ENCODE data around the gene ACBD4. TPM values are rescaled to one million over a fixed set of nuclear protein-coding genes. Genes with fewer than 3 reads are reported as not detected.

ACBD4 gene
- total RNA-seq, result 16.3 TPM
- long read RNA-seq, transcript ACBD4-201 (10 exons, 1,806 nt), result major isoform, 5 of 25 reads
- long read RNA-seq, transcript ACBD4-207 (10 exons, 1,579 nt), result major isoform, 5 of 25 reads
- long read RNA-seq, partial matches to known transcripts, result 2 of 25 reads
- long read RNA-seq, other reads (novel, unspliced or antisense), result 12 of 25 reads

DNA sequence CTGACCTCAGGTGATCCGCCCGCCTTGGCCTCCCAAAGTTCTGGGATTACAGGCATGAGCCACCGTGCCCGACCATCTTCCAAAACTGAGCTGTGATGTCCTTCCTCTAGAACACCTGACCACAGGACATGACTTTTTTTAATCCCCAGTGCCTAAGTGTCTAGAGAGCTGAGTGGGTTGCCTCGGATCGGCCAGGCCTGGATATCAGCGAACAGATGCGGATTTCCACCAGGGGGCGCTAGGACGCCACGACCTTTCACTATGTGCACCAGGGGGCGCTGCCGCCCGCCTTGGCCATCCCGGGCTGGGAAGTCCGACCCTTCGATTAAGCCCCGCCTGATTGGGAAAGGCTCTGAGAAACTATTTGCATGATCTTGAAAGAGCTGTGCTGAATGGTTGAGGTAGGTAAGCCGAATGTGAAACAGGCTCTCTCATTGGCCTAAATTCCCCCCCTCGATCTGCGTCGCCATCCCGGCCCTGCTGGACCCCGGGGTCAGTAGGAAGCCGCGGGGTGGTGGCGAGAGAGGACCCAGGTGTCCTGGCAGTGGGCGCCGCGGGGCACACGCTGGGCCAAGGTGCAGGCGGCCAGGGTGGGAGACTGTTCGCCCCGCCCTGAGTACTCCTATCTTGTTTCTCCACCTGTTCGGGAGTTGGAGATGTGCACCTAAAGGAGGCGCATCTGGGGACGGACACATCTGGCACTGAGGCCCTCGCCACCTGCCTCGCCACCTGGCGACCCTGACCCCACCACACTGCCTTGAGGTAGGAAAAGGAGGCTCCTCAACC, at the start of gene ACBD4:
Gene ACBD4, plus strand, starts transcription at position 496 of the 786 bp plus-strand sequence. CDS start 458 bp downstream, outside the sequence.
- Histone ChIP-seq H3K4me3 (peak within 1 kb of the TSS; percentile 89), H3K27ac (peak within 1 kb of the TSS; percentile 86), H3K27me3 (no peaks in the 10 kb centered on the region), H3K4me1 (peaks cover 21% of the 10 kb centered on the region), H3K9me3 (no peaks in the 10 kb centered on the region), H3K36me3 (no peaks in the 10 kb centered on the region)
- intact Hi-C loops (cut with DNase I), result loop anchor here (5.0 kb wide), 1 partner anchor 62 kb away; no protein-coding TSS in a partner anchor
- DNase-seq, result peak; percentile 97
- TF ChIP-seq, protein P1, sequence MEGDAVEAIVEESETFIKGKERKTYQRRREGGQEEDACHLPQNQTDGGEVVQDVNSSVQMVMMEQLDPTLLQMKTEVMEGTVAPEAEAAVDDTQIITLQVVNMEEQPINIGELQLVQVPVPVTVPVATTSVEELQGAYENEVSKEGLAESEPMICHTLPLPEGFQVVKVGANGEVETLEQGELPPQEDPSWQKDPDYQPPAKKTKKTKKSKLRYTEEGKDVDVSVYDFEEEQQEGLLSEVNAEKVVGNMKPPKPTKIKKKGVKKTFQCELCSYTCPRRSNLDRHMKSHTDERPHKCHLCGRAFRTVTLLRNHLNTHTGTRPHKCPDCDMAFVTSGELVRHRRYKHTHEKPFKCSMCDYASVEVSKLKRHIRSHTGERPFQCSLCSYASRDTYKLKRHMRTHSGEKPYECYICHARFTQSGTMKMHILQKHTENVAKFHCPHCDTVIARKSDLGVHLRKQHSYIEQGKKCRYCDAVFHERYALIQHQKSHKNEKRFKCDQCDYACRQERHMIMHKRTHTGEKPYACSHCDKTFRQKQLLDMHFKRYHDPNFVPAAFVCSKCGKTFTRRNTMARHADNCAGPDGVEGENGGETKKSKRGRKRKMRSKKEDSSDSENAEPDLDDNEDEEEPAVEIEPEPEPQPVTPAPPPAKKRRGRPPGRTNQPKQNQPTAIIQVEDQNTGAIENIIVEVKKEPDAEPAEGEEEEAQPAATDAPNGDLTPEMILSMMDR (IDR thresholded peaks at IDR 0.05), result peak; percentile 99
- peak; percentile 90 for ATAC-seq

DNA sequence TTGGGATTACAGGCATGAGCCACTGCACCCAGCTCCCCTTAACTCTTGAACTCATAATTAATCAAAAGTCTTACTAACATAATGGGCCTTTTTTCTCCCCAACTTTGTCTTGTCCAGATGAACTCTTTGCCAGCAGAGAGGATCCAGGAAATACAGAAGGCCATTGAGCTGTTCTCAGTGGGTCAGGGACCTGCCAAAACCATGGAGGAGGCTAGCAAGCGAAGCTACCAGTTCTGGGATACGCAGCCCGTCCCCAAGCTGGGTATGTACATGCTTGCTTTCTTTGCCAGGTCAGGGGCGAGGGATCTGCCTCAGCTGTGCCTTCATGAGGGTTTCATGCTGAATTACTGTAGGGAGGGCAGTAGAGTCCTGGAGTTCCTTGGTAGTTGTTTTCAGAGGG, 49.1 kb upstream of the ACBD4 start:
- DNase-seq, result no peak
- Histone ChIP-seq H3K9me3 (no peaks in the 10 kb centered on the region), H3K27me3 (no peaks in the 10 kb centered on the region), H3K36me3 (peaks cover 97% of the 10 kb centered on the region), H3K27ac (no peak overlapping the region), H3K4me1 (no peaks in the 10 kb centered on the region), H3K4me3 (no peak overlapping the region)
- ATAC-seq, result no peak
- intact Hi-C loops (cut with DNase I), result no loop called here
- TF ChIP-seq, protein P1 (IDR thresholded peaks at IDR 0.05), result no peak

- peaks cover 97% of the 10 kb centered on the region for H3K36me3 ChIP-seq
- DNase-seq, result no peak
- H3K27ac ChIP-seq, result no peak overlapping the region
- ATAC-seq, result no peak
- intact Hi-C loops (cut with DNase I), result no loop called here
- H3K9me3 ChIP-seq, result no peaks in the 10 kb centered on the region
- H3K27me3 ChIP-seq, result no peaks in the 10 kb centered on the region
- peaks cover 4% of the 10 kb centered on the region for H3K4me1 ChIP-seq
- no peak overlapping the region for H3K4me3 ChIP-seq
- TF ChIP-seq, protein P1 (IDR thresholded peaks at IDR 0.05), result no peak
Measured at GRCh38 chr17:45086865-45087503, 48.5 kb upstream of the ACBD4 start.

DNA sequence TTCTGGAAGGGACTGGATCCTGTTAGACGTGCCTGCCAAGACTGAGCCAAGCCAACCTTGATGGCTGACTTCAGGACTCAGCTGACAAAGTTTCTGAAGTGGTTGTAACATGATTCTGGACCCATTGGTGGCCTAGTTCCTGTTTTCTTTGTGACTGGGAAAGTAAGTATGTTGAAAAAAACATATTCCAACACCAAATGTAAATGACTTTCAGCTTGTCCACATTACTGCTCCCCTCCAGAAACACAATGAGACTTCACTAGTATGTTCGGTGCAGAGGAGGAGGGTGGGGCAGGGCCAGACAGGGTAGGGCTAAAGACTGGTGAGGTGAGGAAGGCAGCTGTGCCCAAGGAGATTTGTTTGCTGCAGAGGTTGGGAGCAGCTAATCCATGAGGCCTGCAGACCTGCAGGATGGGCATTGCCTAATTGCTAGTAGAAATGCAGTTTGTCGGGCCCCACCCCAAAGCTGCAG, 47.9 kb upstream of the ACBD4 start:
- TF ChIP-seq, protein P1 (IDR thresholded peaks at IDR 0.05), result no peak
- peaks cover 9% of the 10 kb centered on the region for H3K4me1 ChIP-seq
- H3K4me3 ChIP-seq, result no peak overlapping the region
- H3K9me3 ChIP-seq, result no peaks in the 10 kb centered on the region
- intact Hi-C loops (cut with DNase I), result no loop called here
- no peaks in the 10 kb centered on the region for H3K27me3 ChIP-seq
- ATAC-seq, result no peak
- no peak for DNase-seq
- H3K36me3 ChIP-seq, result peaks cover 94% of the 10 kb centered on the region
- H3K27ac ChIP-seq, result no peak overlapping the region

DNA sequence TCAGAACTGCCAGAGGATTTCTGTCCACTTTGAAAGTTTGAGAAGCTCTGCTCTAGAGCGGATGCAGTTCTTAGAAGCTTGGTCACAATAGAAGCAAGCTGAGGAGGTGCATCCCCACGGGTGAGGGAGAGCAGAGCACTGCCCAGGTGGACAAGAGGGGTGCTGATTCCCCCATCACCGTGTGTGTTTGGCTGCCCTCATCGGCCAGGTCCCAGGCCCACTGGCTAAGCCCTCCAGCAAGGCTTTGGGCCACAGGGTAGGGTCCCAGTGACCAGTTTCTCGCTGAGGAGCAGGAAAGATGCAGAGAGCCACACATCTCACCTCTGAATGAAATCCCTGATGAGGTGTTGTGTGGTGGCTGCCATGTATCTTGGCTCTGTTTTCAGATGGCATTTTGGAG, 47.5 kb upstream of the ACBD4 start:
- DNase-seq (no peak), ATAC-seq (no peak)
- Histone ChIP-seq H3K27me3 (no peaks in the 10 kb centered on the region), H3K4me1 (peaks cover 12% of the 10 kb centered on the region), H3K36me3 (peaks cover 90% of the 10 kb centered on the region), H3K9me3 (no peaks in the 10 kb centered on the region), H3K4me3 (no peak overlapping the region), H3K27ac (no peak overlapping the region)
- TF ChIP-seq, protein P1 (IDR thresholded peaks at IDR 0.05), result no peak
- intact Hi-C loops (cut with DNase I), result no loop called here

All from upper lobe of right lung (tissue), 1 donor.